Mesothelial cell of epicardium (in vitro differentiated cells): ENCODE results near the gene RUFY4. TPM values are rescaled to one million over a fixed set of nuclear protein-coding genes. Genes with fewer than 3 reads are reported as not detected.
A peak's percentile ranks its signal among the peaks of the same experiment; 100 is the strongest.

Experiments used
- DNase-seq, 2 experiments: peaks; one replicate each; pipeline ENCODE4 v3.0.0; 2021; ENCODE audit warnings: low spot score in 2 of 2; ENCODE audit not compliant: unreplicated experiment in 2 of 2
- H3K27ac Mint-ChIP-seq: 2 replicates; pipeline ENCODE4 v1.8.0; 2021; ENCODE audit warnings: mixed read lengths
- H3K27me3 Mint-ChIP-seq: 2 replicates; pipeline ENCODE4 v1.8.0; 2021; ENCODE audit warnings: low read depth, mixed read lengths
- H3K36me3 Mint-ChIP-seq: 2 replicates; pipeline ENCODE4 v1.8.0; 2021; ENCODE audit warnings: mixed read lengths
- H3K4me1 Mint-ChIP-seq: 2 replicates; pipeline ENCODE4 v1.8.0; 2021; ENCODE audit warnings: mixed read lengths
- H3K4me3 Mint-ChIP-seq: 2 replicates; pipeline ENCODE4 v1.8.0; 2021; ENCODE audit warnings: mild to moderate bottlenecking, moderate library complexity, mixed read lengths
- H3K9me3 Mint-ChIP-seq: 2 replicates; pipeline ENCODE4 v1.8.0; 2021; ENCODE audit warnings: mixed read lengths
- CTCF ChIP-seq: fragments of 200-600 bp; sonication (generic); IDR thresholded peaks from one replicate; pipeline ENCODE4 v1.5.0; 2021; ENCODE audit warnings: antibody characterized with exemption; ENCODE audit not compliant: unreplicated experiment
- total RNA-seq: library from RNA; stranded (reverse); gene quantifications from 3 replicates; pipeline ENCODE4 v1.2.1, GENCODE V29; 2021

The RUFY4 gene
- total RNA-seq, 1 donor from 2014 or later = not detected

- Mint-ChIP-seq H3K9me3 (no peaks in the 10 kb centered on the region), H3K4me3 (no peak overlapping the region), H3K27ac (no peak overlapping the region), H3K4me1 (peaks cover 4% of the 10 kb centered on the region), H3K27me3 (no peaks in the 10 kb centered on the region), H3K36me3 (no peaks in the 10 kb centered on the region)
- no peak for TF ChIP-seq CTCF
- DNase-seq = no peak
Measured at GRCh38 chr2:218026244-218026643, 42.8 kb upstream of the RUFY4 start.

GRCh38 chr2:218026676-218027425, 42.2 kb upstream of the RUFY4 start:
- no peak overlapping the region for H3K27ac Mint-ChIP-seq
- peaks cover 4% of the 10 kb centered on the region for H3K4me1 Mint-ChIP-seq
- no peaks in the 10 kb centered on the region for H3K9me3 Mint-ChIP-seq

GRCh38 chr2:218027426-218028188, 41.4 kb upstream of the RUFY4 start:
- Mint-ChIP-seq H3K4me3 (no peak overlapping the region), H3K36me3 (no peaks in the 10 kb centered on the region), H3K9me3 (no peaks in the 10 kb centered on the region), H3K27ac (no peak overlapping the region), H3K4me1 (peaks cover 4% of the 10 kb centered on the region), H3K27me3 (peaks cover 7% of the 10 kb centered on the region)
- no peak for TF ChIP-seq CTCF
- DNase-seq = peak in 1 of 2 experiments; percentile 28

More at GRCh38 chr2:218026676-218027425, 42.2 kb upstream of the RUFY4 start:
- TF ChIP-seq CTCF = no peak
- no peaks in the 10 kb centered on the region for H3K36me3 Mint-ChIP-seq
- peak in 1 of 2 experiments; percentile 34 for DNase-seq
- H3K4me3 Mint-ChIP-seq = no peak overlapping the region
- H3K27me3 Mint-ChIP-seq = no peaks in the 10 kb centered on the region

GRCh38 chr2:218028189-218028495, 40.9 kb upstream of the RUFY4 start:
- Mint-ChIP-seq H3K4me3 (no peak overlapping the region), H3K27ac (no peak overlapping the region), H3K27me3 (peaks cover 12% of the 10 kb centered on the region), H3K9me3 (no peaks in the 10 kb centered on the region), H3K36me3 (no peaks in the 10 kb centered on the region), H3K4me1 (peaks cover 4% of the 10 kb centered on the region)
- TF ChIP-seq CTCF = no peak
- DNase-seq = no peak

- H3K36me3 Mint-ChIP-seq = no peaks in the 10 kb centered on the region
- peak in 1 of 2 experiments; percentile 27 for DNase-seq
- no peaks in the 10 kb centered on the region for H3K9me3 Mint-ChIP-seq
- H3K4me1 Mint-ChIP-seq = peaks cover 4% of the 10 kb centered on the region
- TF ChIP-seq CTCF = no peak
- peaks cover 18% of the 10 kb centered on the region for H3K27me3 Mint-ChIP-seq
- no peak overlapping the region for H3K4me3 Mint-ChIP-seq
- H3K27ac Mint-ChIP-seq = no peak overlapping the region
Measured at GRCh38 chr2:218028562-218029348, 40.3 kb upstream of the RUFY4 start.
